ENCODE data around the gene GLP1R. TPM values are rescaled to one million over a fixed set of nuclear protein-coding genes. Genes with fewer than 3 reads are reported as not detected.

The GLP1R gene
- polyA plus RNA-seq, 1 of the 3 experiments (the other 2 are of a cell fraction): not detected

GRCh38 chr6:39037707-39038106 is 10.9 kb upstream of the GLP1R start:
- no peaks in the 10 kb centered on the region for H3F3A ChIP-seq (replicated peaks; ENCODE audit: insufficient read depth)
- WGBS (ENCODE audit: low lambda C conversion rate): 31% methylated on average over 2 of the region's 6 CpGs
- no peaks in the 10 kb centered on the region for H3K9me3 ChIP-seq
- no peaks in the 10 kb centered on the region for H4K20me1 ChIP-seq (ENCODE audit: insufficient read depth)
- no peaks in the 10 kb centered on the region for H3K9me2 ChIP-seq
- H3K36me3 ChIP-seq (replicated peaks in 1 of 2; ENCODE audit: control insufficient read depth in 1 of 2, insufficient read depth in 2 of 2, low read length in 1 of 2): no peaks in the 10 kb centered on the region
- H3K27ac ChIP-seq (ENCODE audit: low read depth in 2 of 2, low read length in 1 of 2): no peak overlapping the region
- ChIA-PET CTCF (interaction anchor here (1.3 kb wide), 1 partner anchor 18 kb away, joined by 4 read pairs; no protein-coding TSS in a partner anchor), POLR2A (no interaction called here)
- H3K9ac ChIP-seq: no peak overlapping the region
- H2AFZ ChIP-seq (ENCODE audit: low read depth): no peak overlapping the region
- no peaks in the 10 kb centered on the region for H3K27me3 ChIP-seq (ENCODE audit: insufficient read depth)
- H3K4me1 ChIP-seq (ENCODE audit: control insufficient read depth in 1 of 2, insufficient read depth in 2 of 2, low read depth in 1 of 2, low read length in 1 of 2): peaks cover 0 to 2% of the 10 kb centered on the region in 2 experiments; a peak in 1 of 4 replicates
- H3K4me2 ChIP-seq: no peak overlapping the region
- no peak for DNase-seq
- H3K79me2 ChIP-seq (ENCODE audit: insufficient read depth): no peaks in the 10 kb centered on the region
- no peak for TF ChIP-seq RFX5 (IDR thresholded peaks at IDR 0.05; ENCODE audit: low read length)
- no peak for TF ChIP-seq MEF2A (IDR thresholded peaks at IDR 0.05; ENCODE audit: borderline replicate concordance, low read depth)
- no peak for TF ChIP-seq MXI1 (IDR thresholded peaks at IDR 0.05; ENCODE audit: low read depth, low read length)
- no peak for TF ChIP-seq TEAD4 (IDR thresholded peaks at IDR 0.05; ENCODE audit: borderline replicate concordance, insufficient read depth)
- no peak for TF ChIP-seq USF2 (IDR thresholded peaks at IDR 0.05; ENCODE audit: borderline replicate concordance, low read depth, low read length)
- no peak for TF ChIP-seq TCF12 (IDR thresholded peaks at IDR 0.05)
- TF ChIP-seq FOXJ3 (CRISPR knock-in tag; IDR thresholded peaks at IDR 0.05): no peak
- TF ChIP-seq EP300 (IDR thresholded peaks at IDR 0.05; ENCODE audit: borderline replicate concordance in 1 of 2, low read depth in 1 of 2, low read length in 1 of 2): no peak
- no peak for TF ChIP-seq NRF1 (IDR thresholded peaks at IDR 0.05; ENCODE audit: low read depth, low read length)
- TF ChIP-seq IRF3 (IDR thresholded peaks at IDR 0.05; ENCODE audit: low read depth, low read length): no peak
- no peak for TF ChIP-seq RCOR1 (IDR thresholded peaks at IDR 0.05; ENCODE audit: low read length)
- TF ChIP-seq YY1 (IDR thresholded peaks at IDR 0.05; ENCODE audit: low read depth): no peak
- TF ChIP-seq EZH2phosphoT487 (IDR thresholded peaks at IDR 0.05; ENCODE audit: borderline replicate concordance, low read depth): no peak
- TF ChIP-seq POLR2AphosphoS5 (IDR thresholded peaks at IDR 0.05; ENCODE audit: low read depth, low read length): no peak
- TF ChIP-seq MAX (IDR thresholded peaks at IDR 0.05; ENCODE audit: low read depth): no peak
- no peak for TF ChIP-seq GABPA (IDR thresholded peaks at IDR 0.05; ENCODE audit: low read depth)
- TF ChIP-seq REST (IDR thresholded peaks at IDR 0.05; ENCODE audit: low read depth, low read length): no peak
- TF ChIP-seq NFIC (IDR thresholded peaks at IDR 0.05; ENCODE audit: borderline replicate concordance): no peak
- H3K4me3 ChIP-seq (ENCODE audit: low read depth in 2 of 2, low read length in 1 of 2): no peak overlapping the region

Data from SK-N-SH (cell line).